ENCODE data around the gene FNDC1.

The FNDC1 gene

DNA sequence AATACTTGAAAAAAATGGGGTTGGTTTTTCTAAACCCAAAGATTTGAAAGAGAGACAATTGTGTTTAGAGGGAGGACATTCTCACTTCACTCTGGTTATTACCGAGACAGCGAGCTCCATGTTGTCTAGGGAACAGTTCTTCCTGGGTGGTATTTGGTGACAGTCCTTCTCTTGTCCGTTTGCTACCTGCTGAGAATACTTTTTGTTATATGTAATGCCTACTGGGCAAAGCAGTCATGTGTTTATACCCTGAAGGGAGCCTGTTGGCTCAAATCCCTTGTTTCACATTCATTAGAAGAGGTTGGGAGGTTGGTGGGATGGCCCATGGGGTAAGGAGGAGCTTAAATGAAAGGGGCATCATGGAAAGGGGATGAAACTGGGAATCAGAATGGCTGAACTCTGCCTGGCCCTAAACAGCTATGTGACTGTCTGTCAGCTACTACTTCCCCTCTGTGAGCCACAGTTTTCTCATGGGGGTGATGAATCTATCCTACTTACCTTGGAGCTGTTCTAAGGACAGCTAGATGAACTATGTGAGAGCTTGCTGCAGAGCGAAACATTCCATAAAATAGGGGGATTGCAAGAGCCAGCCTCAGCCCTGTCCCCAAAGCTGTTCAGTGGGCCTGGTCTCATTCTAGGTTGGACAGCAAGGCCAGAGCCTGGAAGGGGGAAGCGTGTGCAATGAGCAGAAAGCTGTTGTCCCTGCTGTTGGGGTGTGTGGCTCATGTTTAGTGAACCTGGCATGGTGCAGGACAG, 43.5 kb downstream of the FNDC1 start:
- no peak for DNase-seq (ENCODE audit: low read depth in 2 of 2)

GRCh38 chr6:159213405-159213804, 44.2 kb downstream of the FNDC1 start:
- no peak for DNase-seq (ENCODE audit: low read depth in 2 of 2)

DNA sequence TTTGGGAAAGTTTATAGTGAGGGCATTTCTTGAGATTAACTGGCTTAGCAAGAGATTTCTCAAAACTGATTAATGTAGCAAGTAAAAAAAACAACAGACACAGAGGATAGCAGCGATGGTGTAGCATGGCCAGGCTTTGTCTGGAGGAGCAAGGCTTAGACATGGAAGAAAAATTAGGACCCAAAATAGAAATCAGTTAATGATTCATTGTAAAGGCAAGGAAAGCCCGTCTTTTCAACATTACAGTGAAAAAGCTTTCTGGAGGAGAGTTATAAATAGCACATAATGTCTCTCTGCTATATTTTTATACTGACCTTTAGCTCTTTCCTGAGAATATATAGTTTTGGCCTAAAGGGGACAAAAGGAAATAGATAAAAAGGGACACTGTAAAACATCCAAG, 45.1 kb downstream of the FNDC1 start:
- DNase-seq (ENCODE audit: low read depth in 2 of 2) = no peak

DNA sequence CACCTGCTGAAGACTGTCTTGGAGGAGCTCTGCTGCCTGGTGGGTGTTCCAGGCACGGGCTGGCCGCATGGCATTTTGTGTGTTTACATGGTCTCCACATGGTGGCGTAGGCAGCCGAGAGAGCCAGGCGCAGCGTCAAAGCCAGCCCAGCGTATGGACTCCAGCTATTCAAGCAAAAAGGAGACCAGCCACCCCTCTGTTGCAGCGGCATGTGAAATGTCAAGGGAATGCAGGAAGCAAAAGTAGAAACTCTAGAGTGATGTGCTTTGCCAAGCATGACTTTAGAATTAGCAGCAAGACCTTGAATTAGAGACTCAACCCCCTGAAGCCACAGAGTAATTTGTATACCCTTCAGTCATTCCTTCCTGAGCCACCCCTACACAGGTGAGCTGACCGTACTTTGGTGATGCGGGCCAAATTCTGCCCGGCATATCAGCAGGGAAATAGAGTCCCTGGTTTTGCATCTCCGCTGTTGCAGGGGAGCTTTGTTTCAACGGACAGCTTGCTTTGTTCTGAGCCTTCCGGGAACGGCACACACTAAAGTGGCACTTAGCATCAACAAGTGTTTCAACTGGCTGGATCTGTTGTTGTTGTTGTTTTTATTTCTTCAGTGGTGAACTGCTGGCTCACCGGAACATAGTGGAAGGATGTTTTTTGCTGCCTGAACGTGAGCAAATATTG, 48.5 kb downstream of the FNDC1 start:
- DNase-seq (ENCODE audit: low read depth in 2 of 2) = no peak

GRCh38 chr6:159220093-159220492, 50.9 kb downstream of the FNDC1 start:
- no peak for DNase-seq (ENCODE audit: low read depth in 2 of 2)

GRCh38 chr6:159221486-159222170, 52.4 kb downstream of the FNDC1 start:
- no peak for DNase-seq (ENCODE audit: low read depth in 2 of 2)

DNA sequence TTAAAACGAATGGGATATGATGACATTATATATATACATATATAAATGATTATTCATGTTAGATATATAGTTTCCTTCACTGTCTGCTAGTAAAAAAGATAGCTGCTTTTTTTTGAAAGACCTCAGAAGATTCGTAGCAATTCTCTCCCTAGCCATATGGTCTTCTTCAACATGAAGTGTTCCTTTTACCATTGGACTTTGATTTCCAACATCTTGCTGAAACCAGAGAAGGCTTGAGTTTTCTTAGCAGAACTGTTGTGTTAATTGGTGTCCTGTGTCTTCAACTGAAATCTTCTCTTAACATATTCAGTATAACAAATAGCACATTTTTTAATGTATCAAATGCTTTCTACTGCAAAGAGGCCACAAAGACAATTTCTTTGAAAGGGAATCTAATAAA, 55.3 kb downstream of the FNDC1 start:
- DNase-seq (ENCODE audit: low read depth in 2 of 2) = no peak

- DNase-seq (ENCODE audit: low read depth in 2 of 2) = no peak
Measured at GRCh38 chr6:159229651-159230051, 60.5 kb downstream of the FNDC1 start.

- DNase-seq (ENCODE audit: low read depth in 2 of 2) = no peak
Measured at GRCh38 chr6:159232106-159232645, 63.0 kb downstream of the FNDC1 start.

- DNase-seq (ENCODE audit: low read depth in 2 of 2) = no peak
Measured at GRCh38 chr6:159232751-159233150, 63.6 kb downstream of the FNDC1 start.

DNA sequence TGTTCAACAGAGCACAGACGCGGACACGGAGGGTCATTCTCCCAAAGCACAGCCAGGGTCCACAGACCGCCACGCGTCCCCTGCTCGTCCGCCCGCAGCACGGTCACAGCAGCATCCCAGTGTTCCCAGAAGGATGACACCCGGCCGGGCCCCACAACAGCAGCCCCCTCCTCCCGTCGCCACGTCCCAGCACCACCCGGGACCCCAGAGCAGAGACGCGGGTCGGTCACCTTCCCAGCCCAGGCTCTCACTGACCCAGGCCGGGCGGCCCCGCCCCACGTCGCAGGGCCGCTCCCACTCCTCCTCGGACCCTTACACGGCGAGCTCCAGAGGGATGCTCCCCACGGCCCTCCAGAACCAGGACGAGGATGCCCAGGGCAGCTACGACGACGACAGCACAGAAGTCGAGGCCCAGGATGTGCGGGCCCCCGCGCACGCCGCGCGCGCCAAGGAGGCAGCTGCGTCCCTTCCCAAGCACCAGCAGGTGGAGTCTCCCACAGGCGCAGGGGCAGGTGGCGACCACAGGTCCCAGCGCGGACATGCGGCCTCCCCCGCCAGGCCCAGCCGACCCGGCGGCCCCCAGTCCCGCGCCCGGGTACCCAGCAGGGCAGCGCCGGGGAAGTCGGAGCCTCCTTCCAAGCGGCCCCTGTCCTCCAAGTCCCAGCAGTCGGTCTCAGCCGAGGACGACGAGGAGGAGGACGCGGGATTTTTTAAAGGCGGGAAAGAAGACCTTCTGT, 64.3 kb downstream of the FNDC1 start:
- no peak for DNase-seq (ENCODE audit: low read depth in 2 of 2)

GRCh38 chr6:159234102-159234553, 64.9 kb downstream of the FNDC1 start:
- no peak for DNase-seq (ENCODE audit: low read depth in 2 of 2)

DNA sequence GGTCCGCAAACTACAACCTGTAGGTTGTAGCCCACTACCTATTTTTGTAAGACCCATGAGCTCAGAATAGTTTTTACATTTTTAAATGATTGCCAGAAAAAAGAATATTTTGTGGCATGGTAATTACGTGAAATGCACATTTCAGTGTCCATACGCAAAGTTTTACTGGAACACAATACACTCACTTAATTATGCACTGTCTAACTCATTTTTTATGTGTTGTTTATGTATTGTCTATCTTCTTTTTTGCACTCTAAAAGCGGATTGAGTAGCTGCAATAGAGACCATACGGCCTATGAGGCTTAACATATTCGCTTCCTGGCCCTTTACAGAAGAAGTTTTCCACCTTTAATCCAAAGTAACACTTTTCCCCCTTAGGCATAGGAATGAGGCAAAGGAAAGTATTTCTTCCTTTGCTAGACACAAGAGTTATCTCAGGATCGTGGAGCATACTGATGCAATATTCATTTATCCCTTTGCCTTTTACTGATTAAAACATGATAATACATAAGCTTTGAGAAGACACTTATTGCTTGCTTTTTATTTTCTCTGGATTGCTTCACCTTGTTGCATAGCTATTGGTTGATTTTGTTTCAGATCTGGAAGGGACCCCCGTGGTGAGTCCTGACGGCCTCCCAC, 69.8 kb downstream of the FNDC1 start:
- DNase-seq (ENCODE audit: low read depth in 2 of 2) = no peak

DNA sequence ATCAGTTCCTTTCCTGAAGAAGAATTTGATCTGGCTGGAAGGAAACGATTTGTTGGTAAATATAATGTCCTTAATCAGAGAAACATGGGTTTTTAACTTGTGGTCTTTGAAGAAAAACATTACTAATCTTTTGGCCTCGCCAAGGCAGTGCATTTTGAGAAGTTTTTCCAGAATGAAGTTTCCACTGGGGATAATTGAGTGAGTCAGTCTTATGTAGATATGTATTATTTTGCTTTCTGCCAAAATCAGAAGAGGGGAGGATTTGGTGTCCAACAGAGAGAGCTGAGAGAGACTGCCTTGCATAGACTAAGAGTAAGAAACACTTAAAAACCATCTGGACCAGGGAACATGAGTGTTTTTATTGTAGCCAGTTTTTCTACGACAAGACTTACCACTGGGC, 79.9 kb downstream of the FNDC1 start:
- DNase-seq (ENCODE audit: low read depth in 2 of 2) = no peak

DNA sequence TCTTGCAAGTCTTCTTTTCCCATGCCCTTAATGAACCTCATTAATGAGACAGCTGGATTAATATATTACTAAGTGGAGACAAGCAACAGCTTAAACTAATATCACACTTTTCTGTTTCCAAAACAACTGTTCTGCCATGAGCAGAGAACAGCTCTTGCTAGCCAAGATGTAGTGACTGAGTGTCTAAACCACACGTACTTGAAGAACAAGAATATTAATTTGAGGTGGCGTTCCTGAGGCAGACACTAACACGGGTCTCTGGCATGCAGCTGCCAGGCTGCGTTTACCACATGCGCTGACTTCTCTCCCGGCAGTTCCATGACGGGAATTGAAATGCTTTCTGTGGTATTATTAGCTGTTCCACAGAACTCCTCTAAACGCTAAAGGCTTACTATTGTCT, 80.6 kb downstream of the FNDC1 start:
- no peak for DNase-seq (ENCODE audit: low read depth in 2 of 2)

GRCh38 chr6:159250633-159251032, 81.4 kb downstream of the FNDC1 start:
- no peak for DNase-seq (ENCODE audit: low read depth in 2 of 2)

DNA sequence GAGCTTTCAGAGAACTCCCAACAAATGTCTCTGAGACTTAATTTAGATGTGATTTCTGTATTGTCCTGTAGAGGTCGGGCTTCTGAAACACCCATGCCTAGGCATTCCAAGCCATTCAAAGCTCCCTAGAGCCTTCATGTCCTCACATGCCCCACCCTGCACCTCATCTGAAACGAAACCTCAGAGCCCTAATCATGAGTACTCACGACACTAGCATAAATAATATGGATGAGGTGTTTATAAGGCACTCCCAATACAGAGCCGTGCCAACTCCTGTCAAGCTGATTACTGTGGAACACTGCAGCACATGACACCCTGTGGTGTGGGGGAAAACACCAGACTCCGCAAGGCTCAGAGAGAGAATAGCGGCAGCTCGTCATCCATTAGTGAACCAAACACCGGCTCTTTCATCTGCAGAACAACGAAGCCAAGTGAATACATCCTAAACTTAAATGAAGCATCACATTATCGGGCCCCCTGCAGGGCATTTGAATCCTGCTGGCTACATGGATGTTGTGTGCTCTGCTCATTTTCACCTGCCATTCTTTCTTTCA, 83.8 kb downstream of the FNDC1 start:
- DNase-seq (ENCODE audit: low read depth in 2 of 2) = no peak

DNA sequence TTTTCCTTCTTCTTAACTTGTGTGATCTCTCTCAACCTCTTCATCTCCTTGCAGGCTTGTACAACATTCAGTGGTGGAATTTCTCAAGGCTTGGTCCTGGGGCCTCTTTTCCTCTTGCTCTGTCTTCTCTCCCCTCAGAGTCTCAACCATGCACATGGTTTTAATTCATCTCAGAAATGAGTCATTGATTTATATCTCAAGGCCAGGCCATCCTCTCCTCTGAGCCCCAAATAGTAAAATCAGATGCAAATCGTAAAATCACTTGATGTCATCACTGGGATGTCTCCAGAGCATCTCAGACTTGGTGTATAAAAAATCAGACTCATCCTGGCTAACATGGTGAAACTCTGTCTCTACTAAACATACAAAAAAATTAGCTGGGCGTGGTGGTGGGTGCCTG, 85.0 kb downstream of the FNDC1 start:
- no peak for DNase-seq (ENCODE audit: low read depth in 2 of 2)

GRCh38 chr6:159255434-159255951, 86.3 kb downstream of the FNDC1 start:
- DNase-seq (ENCODE audit: low read depth in 2 of 2) = no peak

DNA sequence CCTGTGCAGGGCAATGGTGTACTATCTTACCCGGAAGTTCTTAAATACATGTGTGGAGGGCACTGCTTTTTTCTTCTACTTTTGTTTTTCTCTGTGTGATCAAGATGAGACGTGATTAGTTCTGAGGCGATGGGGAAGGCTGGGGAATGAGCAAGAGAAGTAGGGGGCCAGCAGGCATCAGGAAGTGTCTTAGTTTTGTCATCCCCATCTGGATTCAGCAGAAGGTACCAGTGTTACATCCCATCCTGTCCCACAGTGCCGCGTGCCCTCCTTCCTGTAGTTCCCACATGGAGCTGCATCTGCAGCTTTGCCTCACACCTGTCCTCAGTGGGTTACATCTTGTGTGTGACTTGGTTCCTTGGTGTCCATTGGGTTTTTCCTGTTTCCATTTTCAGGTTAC, 86.9 kb downstream of the FNDC1 start:
- no peak for DNase-seq (ENCODE audit: low read depth in 2 of 2)

GRCh38 chr6:159257846-159258245, 88.6 kb downstream of the FNDC1 start:
- DNase-seq (ENCODE audit: low read depth in 2 of 2) = no peak

Measured in stimulated activated CD4-positive, alpha-beta T cell treated with anti-CD3 and anti-CD28 coated beads, Interleukin-1b, Interleukin-23, amount 100 ng/mL, for 1 hour (primary cell).